ENCODE results near the gene PSD2.

- TF ChIP-seq YY1 (IDR thresholded peaks at IDR 0.05; ENCODE audit: insufficient read depth, insufficient read length), result no peak
- no peak for TF ChIP-seq ZNF274 (IDR thresholded peaks at IDR 0.05; ENCODE audit: low read depth, low read length)
- TF ChIP-seq SUZ12 (IDR thresholded peaks at IDR 0.05; ENCODE audit: extremely low read depth, insufficient read depth, insufficient read length), result no peak
Measured at GRCh38 chr5:139878093-139878492, 82.5 kb downstream of the PSD2 start.

Data from NT2/D1 (cell line).